Keratinocyte (primary cell): ENCODE results near the gene SERPINE2. TPM values are rescaled to one million over a fixed set of nuclear protein-coding genes. Genes with fewer than 3 reads are reported as not detected.
A peak's percentile ranks its signal among the peaks of the same experiment; 100 is the strongest.

Experiments used
- DNase-seq: peaks from one replicate; pipeline ENCODE4 v3.0.0-alpha.2; 2011; ENCODE audit warnings: low read depth, missing footprints, low spot score
- FAIRE-seq: peaks from 2 replicates; lab custom pipeline; 2011; peaks lifted over from hg19 to GRCh38; lab: Jason Lieb, UNC
- H2AFZ ChIP-seq: 2 replicates; pipeline ENCODE4 v1.6.0; 2012; ENCODE audit warnings: low read length, control low read depth, inconsistent platforms; ENCODE audit not compliant: control insufficient read depth
- H3K27ac ChIP-seq: 2 replicates; pipeline ENCODE4 v1.5.1; 2011; ENCODE audit warnings: low read length; ENCODE audit not compliant: control insufficient read depth, insufficient read depth
- H3K27me3 ChIP-seq: 3 replicates; pipeline ENCODE4 v1.6.0; 2011; ENCODE audit warnings: low read length; ENCODE audit not compliant: control insufficient read depth, insufficient read depth; ENCODE audit errors: extremely low read depth
- H3K36me3 ChIP-seq, 2 experiments: 2 replicates in 1 of 2; 3 replicates in 1 of 2; pipeline ENCODE4 v1.5.1; 2011; ENCODE audit warnings: low read length in 2 of 2, mild to moderate bottlenecking in 1 of 2; ENCODE audit not compliant: control insufficient read depth in 2 of 2, insufficient read depth in 2 of 2; ENCODE audit errors: extremely low read depth in 1 of 2
- H3K4me1 ChIP-seq: 3 replicates; pipeline ENCODE4 v1.5.1; 2011; ENCODE audit warnings: low read length; ENCODE audit not compliant: control insufficient read depth, insufficient read depth; ENCODE audit errors: extremely low read depth
- H3K4me2 ChIP-seq: 3 replicates; pipeline ENCODE4 v1.6.0; 2011; ENCODE audit warnings: low read depth, low read length; ENCODE audit not compliant: control insufficient read depth, insufficient read depth; ENCODE audit errors: extremely low read depth
- H3K4me3 ChIP-seq, 3 experiments: fragments of 200-600 bp in 1 of 3; sonication (generic) in 1 of 3; 2 replicates in 2 of 3; 3 replicates in 1 of 3; pipeline ENCODE4 v1.5.1; 2011 to 2016; ENCODE audit warnings: low read length in 3 of 3, mild to moderate bottlenecking in 3 of 3, control low read depth in 2 of 3, inconsistent platforms in 1 of 3, low read depth in 1 of 3, mixed read lengths in 1 of 3, mixed run types in 1 of 3, moderate library complexity in 1 of 3; ENCODE audit not compliant: control insufficient read depth in 2 of 3, insufficient read depth in 2 of 3; ENCODE audit errors: extremely low read depth in 1 of 3
- H3K79me2 ChIP-seq: 2 replicates; pipeline ENCODE4 v1.6.0; 2012; ENCODE audit warnings: low read length; ENCODE audit not compliant: control insufficient read depth, insufficient read depth
- H3K9ac ChIP-seq: 3 replicates; pipeline ENCODE4 v1.6.0; 2011; ENCODE audit warnings: low read length; ENCODE audit not compliant: control insufficient read depth, insufficient read depth; ENCODE audit errors: extremely low read depth
- H3K9me1 ChIP-seq: 3 replicates; pipeline ENCODE4 v1.6.0; 2011; ENCODE audit warnings: low read length; ENCODE audit not compliant: control insufficient read depth, insufficient read depth; ENCODE audit errors: extremely low read depth
- H3K9me3 ChIP-seq: 2 replicates; pipeline ENCODE4 v1.5.1; 2012; ENCODE audit warnings: low read depth, low read length; ENCODE audit not compliant: control insufficient read depth
- H4K20me1 ChIP-seq: 3 replicates; pipeline ENCODE4 v1.6.0; 2011; ENCODE audit warnings: low read length; ENCODE audit not compliant: control insufficient read depth, insufficient read depth; ENCODE audit errors: extremely low read depth
- EZH2 ChIP-seq: IDR thresholded peaks from one replicate; pipeline ENCODE4 v1.6.1; 2012; ENCODE audit warnings: inconsistent platforms, mild to moderate bottlenecking, low read length, moderate library complexity
- dilution Hi-C: fragments of 300-500 bp; cut with MboI; formaldehyde crosslinking; loops from one replicate; pipeline ENCODE4 v1.7.0; 2020; ENCODE audit warnings: low sequenced_read_pairs; ENCODE audit not compliant: extremely low pct_ligation_motif_present
- polyA plus RNA-seq, 5 experiments: library from polyadenylated mRNA; depleted of rRNA in 3 of 5; stranded (reverse) in 3 of 5; stranded (forward) in 1 of 5; unstranded in 1 of 5; fragments of >200 nt; gene quantifications; 1 replicate in 1 of 5; 2 replicates in 3 of 5; 3 replicates in 1 of 5; pipeline versions ENCODE4 v1.2.1 to v1.2.3, GENCODE V29; 2011 to 2012; ENCODE audit warnings: missing spikeins in 2 of 5, low read depth in 1 of 5, low replicate concordance in 1 of 5
- TF ChIP-seq, protein P1 (sequence below), 3 experiments: IDR thresholded peaks in 1 of 3; conservative IDR thresholded peaks in 1 of 3; optimal IDR thresholded peaks in 1 of 3; 2 replicates in 2 of 3; 3 replicates in 1 of 3; pipeline versions ENCODE3 to v1.5.1; 2011; ENCODE audit warnings: low read length in 3 of 3, mild to moderate bottlenecking in 3 of 3, moderate library complexity in 2 of 3, control low read depth in 1 of 3, inconsistent platforms in 1 of 3; ENCODE audit not compliant: insufficient read depth in 2 of 3; ENCODE audit errors: extremely low read depth in 1 of 3

SERPINE2 gene
- polyA plus RNA-seq, 1 donor (not counting 4 experiments of a cell fraction or from before 2014, with no cell fraction given): 306 TPM

DNA sequence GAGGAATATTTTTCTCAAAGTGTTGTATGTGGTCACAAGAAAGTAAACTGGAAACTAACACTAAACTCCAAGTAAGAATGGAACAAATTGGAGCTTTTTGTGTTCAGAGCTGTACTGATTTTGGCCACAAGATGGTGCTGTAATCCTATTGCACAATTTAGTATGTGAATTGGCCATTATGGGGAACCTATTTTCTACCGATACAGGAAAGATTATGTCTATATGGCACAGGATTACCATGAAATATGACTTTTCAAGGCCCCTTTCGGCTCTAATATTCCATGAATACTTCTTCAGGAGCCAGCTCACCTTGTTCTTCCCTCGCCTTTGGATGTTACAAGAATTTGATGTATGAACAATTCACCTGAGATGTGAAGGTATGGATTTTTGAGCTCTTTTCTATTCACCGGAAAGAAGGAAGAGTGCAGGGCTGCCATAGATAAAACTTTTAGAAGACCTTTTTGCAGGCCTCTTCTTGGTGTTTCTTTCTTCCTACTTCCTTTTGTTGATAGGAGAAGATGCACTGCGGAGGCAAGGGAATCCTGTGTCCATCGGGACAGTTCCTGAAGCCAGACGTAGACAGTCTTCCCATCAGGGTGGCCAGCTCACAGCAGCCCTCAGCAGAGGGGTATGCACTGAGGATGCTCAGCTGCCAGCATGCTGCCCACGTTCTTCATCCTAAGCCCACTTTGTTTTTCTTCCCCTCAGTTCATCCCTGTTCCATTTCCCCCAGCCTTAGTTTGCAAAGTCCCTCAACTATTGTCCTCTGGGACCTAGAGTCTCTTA lies 68.5 kb downstream of the SERPINE2 start:
- Histone ChIP-seq H3K9me1 (no peaks in the 10 kb centered on the region), H3K4me3 (no peak overlapping the region), H3K27ac (no peak overlapping the region), H3K4me2 (no peak overlapping the region), H3K4me1 (no peaks in the 10 kb centered on the region), H4K20me1 (no peaks in the 10 kb centered on the region), H3K79me2 (no peaks in the 10 kb centered on the region), H3K36me3 (peaks cover 3 to 8% of the 10 kb centered on the region in 2 experiments), H3K27me3 (no peaks in the 10 kb centered on the region), H2AFZ (no peak overlapping the region), H3K9me3 (no peaks in the 10 kb centered on the region), H3K9ac (no peak overlapping the region)
- dilution Hi-C loops: no loop called here
- FAIRE-seq (peak; percentile 86), DNase-seq (no peak)
- TF ChIP-seq, protein P1, sequence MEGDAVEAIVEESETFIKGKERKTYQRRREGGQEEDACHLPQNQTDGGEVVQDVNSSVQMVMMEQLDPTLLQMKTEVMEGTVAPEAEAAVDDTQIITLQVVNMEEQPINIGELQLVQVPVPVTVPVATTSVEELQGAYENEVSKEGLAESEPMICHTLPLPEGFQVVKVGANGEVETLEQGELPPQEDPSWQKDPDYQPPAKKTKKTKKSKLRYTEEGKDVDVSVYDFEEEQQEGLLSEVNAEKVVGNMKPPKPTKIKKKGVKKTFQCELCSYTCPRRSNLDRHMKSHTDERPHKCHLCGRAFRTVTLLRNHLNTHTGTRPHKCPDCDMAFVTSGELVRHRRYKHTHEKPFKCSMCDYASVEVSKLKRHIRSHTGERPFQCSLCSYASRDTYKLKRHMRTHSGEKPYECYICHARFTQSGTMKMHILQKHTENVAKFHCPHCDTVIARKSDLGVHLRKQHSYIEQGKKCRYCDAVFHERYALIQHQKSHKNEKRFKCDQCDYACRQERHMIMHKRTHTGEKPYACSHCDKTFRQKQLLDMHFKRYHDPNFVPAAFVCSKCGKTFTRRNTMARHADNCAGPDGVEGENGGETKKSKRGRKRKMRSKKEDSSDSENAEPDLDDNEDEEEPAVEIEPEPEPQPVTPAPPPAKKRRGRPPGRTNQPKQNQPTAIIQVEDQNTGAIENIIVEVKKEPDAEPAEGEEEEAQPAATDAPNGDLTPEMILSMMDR (optimal IDR thresholded peaks at IDR 0.05 in 1 of 3, IDR thresholded peaks at IDR 0.05 in 1 of 3, conservative IDR thresholded peaks at IDR 0.05 in 1 of 3; ENCODE audit: extremely low read depth in 1 of 3, insufficient read depth in 2 of 3, low read length in 3 of 3): peak in 2 of 3 experiments; percentile 71 to 85
- no peak for TF ChIP-seq EZH2

DNA sequence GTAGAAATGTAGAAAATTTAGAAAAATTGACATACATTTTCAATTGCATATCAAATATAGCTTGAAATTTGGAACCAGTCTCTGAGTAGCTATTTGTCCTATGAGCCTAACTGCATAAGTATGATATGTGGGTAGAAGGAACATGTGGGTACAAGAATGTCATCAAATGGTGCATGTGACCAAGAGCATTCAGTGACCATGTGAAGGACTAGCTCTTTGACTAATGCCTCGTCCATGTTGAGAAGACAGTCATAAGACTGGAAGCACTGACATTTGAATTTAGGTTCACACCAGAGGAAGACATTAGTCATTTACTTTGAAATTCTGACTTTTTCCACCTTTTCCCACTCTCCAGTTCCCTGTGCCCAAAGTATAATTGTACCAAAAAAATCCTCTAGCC lies 69.2 kb downstream of the SERPINE2 start:
- Histone ChIP-seq H3K27me3 (no peaks in the 10 kb centered on the region), H3K36me3 (peaks cover 1 to 8% of the 10 kb centered on the region in 2 experiments), H3K4me2 (no peak overlapping the region), H2AFZ (no peak overlapping the region), H3K9ac (no peak overlapping the region), H3K4me1 (no peaks in the 10 kb centered on the region), H3K4me3 (no peak overlapping the region), H3K9me1 (no peaks in the 10 kb centered on the region), H3K9me3 (no peaks in the 10 kb centered on the region), H4K20me1 (no peaks in the 10 kb centered on the region), H3K79me2 (no peaks in the 10 kb centered on the region), H3K27ac (no peak overlapping the region)
- FAIRE-seq: no peak
- TF ChIP-seq EZH2: no peak
- TF ChIP-seq, protein P1 (optimal IDR thresholded peaks at IDR 0.05 in 1 of 3, IDR thresholded peaks at IDR 0.05 in 1 of 3, conservative IDR thresholded peaks at IDR 0.05 in 1 of 3; ENCODE audit: extremely low read depth in 1 of 3, insufficient read depth in 2 of 3, low read length in 3 of 3): no peak
- dilution Hi-C loops: no loop called here
- DNase-seq: no peak
